Neural progenitor cell (in vitro differentiated cells): ENCODE data around the gene IRS1.

Source experiments
- EZH2 ChIP-seq: fragments of 200-600 bp; sonication (generic); IDR thresholded peaks from 2 replicates; pipeline ENCODE4 v1.6.1; 2017; ENCODE audit warnings: antibody characterized with exemption, mild to moderate bottlenecking, moderate library complexity
- EZH2phosphoT487 ChIP-seq: fragments of 200-600 bp; sonication (generic); IDR thresholded peaks from 2 replicates; pipeline ENCODE4 v1.6.1; 2017; ENCODE audit warnings: antibody characterized with exemption
- TF ChIP-seq, protein P1 (sequence below): fragments of 200-600 bp; sonication (generic); IDR thresholded peaks from 2 replicates; pipeline ENCODE4 v1.5.1; 2017; ENCODE audit warnings: antibody characterized with exemption, mild to moderate bottlenecking

DNA sequence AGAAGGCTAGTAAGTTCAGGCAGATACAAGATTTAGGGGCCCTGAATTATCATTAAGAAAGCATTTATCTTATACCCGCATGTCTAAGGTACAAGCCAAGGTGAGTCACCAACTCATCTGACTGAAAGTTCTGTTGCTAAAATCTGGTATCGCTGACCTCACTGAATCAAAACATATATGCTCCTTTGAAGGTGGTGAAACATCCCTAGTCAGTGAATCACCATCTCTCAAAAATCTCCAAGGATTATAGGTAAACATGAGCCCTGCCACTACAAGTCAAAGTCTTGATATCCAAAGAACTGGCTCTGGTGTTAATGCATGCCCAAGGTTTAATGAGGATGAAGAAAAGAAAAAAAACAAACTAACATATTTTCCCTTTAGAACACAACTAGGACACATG, 43.5 kb downstream of the IRS1 start:
- TF ChIP-seq, protein P1, sequence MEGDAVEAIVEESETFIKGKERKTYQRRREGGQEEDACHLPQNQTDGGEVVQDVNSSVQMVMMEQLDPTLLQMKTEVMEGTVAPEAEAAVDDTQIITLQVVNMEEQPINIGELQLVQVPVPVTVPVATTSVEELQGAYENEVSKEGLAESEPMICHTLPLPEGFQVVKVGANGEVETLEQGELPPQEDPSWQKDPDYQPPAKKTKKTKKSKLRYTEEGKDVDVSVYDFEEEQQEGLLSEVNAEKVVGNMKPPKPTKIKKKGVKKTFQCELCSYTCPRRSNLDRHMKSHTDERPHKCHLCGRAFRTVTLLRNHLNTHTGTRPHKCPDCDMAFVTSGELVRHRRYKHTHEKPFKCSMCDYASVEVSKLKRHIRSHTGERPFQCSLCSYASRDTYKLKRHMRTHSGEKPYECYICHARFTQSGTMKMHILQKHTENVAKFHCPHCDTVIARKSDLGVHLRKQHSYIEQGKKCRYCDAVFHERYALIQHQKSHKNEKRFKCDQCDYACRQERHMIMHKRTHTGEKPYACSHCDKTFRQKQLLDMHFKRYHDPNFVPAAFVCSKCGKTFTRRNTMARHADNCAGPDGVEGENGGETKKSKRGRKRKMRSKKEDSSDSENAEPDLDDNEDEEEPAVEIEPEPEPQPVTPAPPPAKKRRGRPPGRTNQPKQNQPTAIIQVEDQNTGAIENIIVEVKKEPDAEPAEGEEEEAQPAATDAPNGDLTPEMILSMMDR, result no peak
- TF ChIP-seq EZH2phosphoT487, result no peak
- TF ChIP-seq EZH2, result no peak
